GM19372 (cell line): ENCODE measurements around the gene EEF1AKMT4.
"Not testable (repeated sequence)": the region's sequence is repeated elsewhere in the genome, so short reads cannot be mapped to it uniquely, and the experiment has no call there.

Source experiments
- ATAC-seq: cut with Tn5 transposase; IDR thresholded peaks from one replicate; pipeline ENCODE4 v1.9.1; 2021; ENCODE audit warnings: mild to moderate bottlenecking, low read depth, moderate library complexity; ENCODE audit not compliant: unreplicated experiment

EEF1AKMT4 gene

DNA sequence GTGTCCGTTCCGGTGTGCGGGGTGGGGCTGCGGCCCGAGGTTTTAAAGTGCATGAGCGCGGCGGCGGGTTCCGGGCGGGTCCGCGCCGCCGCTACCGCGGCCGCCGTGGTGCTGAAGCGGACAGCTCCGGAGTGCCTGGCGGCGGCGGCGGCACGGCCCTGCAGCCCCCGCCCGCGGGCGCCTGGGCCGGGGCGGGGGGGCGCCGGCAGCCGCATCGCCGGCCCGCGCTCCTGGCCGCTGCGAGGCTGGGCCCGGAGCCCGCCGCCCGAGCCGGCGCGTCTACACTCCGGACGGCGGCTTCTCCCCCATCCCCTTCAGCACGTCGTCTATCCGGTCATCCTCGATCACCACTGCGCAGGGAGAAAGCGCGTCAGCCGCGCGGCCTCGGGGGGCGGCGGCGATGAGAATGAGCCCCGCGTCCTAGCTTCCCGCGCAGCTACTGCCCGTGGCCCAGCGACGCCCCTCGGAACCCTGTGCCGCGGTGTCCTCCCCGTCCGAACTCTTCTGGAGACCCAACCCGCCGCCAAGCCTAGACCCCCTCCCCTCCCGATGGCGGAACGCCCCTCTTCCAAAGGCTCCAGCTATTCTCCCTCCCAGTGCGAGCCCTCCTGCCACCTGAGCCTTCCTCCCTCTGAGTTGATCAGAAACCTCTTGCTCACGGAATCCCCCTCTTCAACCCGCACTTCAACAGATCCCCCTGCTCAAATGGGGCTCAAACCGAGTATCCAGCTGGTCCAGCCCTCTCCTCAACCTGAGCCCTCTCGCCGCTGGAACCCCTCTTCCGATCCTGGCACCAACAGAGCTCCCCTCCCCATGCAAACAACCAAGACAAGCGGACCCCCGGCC is 10.6 kb downstream of the EEF1AKMT4 start:
- ATAC-seq: no peak

DNA sequence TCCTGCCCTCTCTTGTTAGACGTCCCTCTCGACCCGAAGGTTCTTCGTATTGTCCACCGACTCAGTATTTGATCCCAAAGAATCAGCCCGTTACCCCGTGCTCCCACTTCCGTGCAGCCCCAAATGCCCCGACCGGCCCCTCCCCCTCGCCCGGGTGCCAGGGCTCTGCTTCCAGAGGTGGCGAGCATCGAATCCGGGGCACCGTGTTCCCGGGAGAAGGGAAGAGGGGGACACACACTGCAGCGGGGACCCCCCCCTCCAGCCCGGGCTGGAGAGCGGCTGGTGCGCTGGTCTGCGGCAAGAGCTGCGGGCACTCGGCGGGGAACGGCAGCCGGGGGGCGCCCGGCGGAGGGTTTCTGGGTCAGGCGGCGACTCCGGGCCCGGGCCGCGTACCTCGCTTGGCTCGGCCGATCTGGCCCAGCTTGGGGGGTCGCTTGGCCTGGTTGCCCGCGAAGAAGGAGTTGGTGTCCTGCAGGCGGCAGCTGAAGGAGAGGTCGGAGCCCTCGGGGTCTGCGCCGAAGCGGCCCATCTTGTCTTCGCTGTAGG is 11.3 kb downstream of the EEF1AKMT4 start:
- no peak for ATAC-seq

- ATAC-seq: no peak
These were observed 11.9 kb downstream of the EEF1AKMT4 start, which contains the start of gene CAMK2N2 for GRCh38 chr3:184261270-184261853. Gene CAMK2N2, minus strand, starts transcription at chr3:184261553. Its CDS starts 268 bp downstream, at chr3:184261285.

- ATAC-seq: no peak
These were observed 12.6 kb downstream of the EEF1AKMT4 start for GRCh38 chr3:184261854-184262763.

GRCh38 chr3:184262764-184263179 is 13.3 kb downstream of the EEF1AKMT4 start:
- ATAC-seq: no peak

DNA sequence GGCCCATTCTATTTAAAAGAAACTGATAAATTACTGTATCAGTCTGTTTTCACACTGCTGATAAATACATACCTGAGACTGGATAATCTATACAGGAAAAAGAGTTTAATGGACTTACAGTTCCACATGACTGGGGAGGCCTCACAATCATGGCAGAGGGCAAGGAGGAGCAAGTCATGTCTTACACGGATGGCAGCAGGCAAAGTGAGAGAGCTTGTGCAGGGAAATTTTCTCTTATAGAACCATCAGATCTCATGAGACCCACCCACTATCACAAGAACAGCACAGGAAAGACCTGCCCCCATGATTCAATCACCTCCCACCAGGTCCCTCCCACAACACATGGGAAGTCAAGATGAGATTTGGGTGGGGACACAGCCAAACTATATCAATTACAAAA is 17.8 kb downstream of the EEF1AKMT4 start:
- ATAC-seq: not testable (repeated sequence)

DNA sequence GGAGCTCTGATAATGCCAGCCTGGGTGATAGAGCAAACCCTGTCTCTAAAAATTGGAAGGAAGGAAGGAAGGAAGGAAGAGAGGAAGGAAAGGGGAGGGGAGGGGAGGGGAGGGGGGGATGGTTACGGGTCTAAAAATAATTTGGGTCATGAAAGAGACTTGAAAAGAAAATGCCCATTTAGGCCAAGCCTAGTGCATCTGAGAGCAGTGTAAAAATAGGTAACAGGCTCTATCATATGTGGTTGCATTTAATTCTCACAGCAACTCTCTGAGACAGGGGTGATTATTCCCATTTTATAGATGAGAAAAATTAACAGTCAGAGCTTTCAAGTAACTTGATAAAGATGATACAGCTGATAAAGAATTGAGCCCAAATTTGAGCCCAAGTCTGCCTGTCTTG is 22.8 kb downstream of the EEF1AKMT4 start:
- no peak for ATAC-seq

- ATAC-seq: no peak
These were observed 25.9 kb downstream of the EEF1AKMT4 start for GRCh38 chr3:184275381-184275701.

DNA sequence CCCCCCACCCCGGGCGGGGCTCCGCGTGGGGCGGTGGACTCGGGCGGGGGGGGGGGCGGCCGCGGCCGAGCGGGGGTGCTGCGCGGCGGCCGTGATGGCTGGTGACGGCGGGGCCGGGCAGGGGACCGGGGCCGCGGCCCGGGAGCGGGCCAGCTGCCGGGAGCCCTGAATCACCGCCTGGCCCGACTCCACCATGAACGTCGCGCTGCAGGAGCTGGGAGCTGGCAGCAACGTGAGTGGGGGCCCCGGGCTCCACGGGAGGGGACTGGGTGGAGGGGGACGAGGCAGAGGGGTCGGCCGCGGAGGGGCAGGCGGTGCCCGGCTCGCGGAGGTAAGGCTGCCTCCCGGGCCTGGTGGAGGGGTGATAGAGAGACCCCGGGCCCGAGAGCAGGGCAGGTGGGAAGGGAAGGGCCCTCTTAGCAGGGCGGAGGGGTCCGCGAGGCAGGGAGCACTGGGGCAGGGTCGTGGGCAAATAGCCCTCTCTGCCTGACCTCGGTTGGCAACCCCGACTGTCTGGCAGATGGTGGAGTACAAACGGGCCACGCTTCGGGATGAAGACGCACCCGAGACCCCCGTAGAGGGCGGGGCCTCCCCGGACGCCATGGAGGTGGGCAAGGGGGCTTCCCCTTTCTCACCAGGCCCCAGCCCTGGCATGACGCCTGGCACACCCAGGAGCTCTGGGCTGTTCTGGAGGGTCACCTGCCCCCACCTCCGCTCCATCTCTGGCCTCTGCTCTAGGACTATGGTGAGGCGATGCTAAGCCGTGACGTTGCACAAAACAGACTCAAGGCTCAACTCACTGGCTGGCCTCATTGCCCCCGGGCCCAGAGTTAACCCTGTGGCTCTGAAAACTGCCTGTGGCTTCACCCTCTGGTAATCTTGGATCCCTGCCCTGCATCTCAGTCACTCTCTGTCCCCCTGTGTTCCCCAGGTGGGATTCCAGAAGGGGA is 26.8 kb downstream of the EEF1AKMT4 start, which contains the start of gene ECE2:
ECE2 (plus strand) TSS at position 62 of the 950 bp plus-strand sequence; CDS start at position 194, 132 bp downstream.
- no peak for ATAC-seq

DNA sequence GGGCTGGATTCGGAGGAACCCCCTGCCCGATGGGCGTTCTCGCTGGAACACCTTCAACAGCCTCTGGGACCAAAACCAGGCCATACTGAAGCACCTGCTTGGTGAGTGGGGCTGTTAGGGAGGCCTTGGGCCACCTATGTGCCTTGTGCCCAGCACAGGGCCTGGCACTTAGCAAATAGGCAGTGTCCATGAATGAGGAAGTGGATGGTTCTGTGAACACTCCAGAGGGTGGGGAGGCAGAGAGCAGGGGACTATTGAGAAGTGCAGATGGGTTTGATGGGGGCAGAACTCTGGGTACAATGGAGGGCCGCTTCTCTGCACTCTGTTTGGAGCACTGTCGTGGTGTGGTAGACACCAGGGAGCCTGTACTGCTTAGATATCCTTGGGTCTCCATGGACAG is 27.9 kb downstream of the EEF1AKMT4 start:
- no peak for ATAC-seq

DNA sequence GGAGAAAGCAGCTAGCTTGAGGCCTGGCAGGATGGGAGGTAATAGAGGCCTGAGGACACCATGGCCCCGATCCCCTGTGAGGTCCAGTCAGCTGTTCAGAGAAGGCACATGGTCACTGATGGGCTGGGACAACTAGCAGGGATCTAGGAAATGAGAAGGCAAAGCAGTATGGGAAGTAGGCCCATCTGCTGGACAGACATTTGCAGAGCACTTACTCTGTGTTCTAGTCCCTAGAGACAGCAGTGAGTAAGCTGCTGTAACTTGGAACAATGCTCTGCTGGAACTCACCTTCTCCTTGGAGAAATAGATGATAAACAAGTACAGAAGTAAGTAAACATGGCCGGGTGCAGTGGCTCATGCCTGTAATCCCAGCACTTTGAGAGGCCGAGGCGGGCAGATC is 33.5 kb downstream of the EEF1AKMT4 start:
- ATAC-seq: no peak

DNA sequence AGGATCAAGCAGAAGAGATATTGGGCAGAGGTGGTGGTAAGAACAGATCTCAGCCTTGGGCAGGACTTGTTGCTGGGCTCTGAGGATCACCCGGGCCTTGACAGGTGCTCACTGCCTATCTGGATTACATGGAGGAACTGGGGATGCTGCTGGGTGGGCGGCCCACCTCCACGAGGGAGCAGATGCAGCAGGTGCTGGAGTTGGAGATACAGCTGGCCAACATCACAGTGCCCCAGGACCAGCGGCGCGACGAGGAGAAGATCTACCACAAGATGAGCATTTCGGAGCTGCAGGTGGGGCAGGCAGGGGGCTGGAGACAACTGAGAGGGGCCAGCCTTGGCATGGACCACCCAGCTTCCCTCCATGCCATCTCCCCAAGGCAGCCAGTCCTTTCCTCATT is 34.2 kb downstream of the EEF1AKMT4 start:
- no peak for ATAC-seq

- ATAC-seq: no peak
These were observed 35.2 kb downstream of the EEF1AKMT4 start for GRCh38 chr3:184284696-184285095.

- ATAC-seq: no peak
These were observed 40.0 kb downstream of the EEF1AKMT4 start for GRCh38 chr3:184289426-184289938.

DNA sequence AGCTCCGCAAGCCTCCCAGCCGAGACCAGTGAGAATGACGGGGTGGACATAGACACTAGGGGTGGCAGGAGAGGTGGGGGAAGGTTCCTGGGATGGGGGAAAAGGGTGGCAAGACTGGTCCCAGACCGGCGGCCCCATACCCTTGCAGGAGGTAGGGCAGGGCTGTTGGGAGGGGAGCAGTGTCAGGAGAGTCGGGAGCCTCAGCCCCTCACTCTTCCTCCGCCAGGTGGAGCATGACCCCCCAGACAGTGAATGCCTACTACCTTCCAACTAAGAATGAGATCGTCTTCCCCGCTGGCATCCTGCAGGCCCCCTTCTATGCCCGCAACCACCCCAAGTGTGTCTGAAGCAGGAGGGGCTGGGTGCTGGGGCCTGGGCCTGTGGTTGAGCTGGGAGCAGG is 40.9 kb downstream of the EEF1AKMT4 start:
- no peak for ATAC-seq

DNA sequence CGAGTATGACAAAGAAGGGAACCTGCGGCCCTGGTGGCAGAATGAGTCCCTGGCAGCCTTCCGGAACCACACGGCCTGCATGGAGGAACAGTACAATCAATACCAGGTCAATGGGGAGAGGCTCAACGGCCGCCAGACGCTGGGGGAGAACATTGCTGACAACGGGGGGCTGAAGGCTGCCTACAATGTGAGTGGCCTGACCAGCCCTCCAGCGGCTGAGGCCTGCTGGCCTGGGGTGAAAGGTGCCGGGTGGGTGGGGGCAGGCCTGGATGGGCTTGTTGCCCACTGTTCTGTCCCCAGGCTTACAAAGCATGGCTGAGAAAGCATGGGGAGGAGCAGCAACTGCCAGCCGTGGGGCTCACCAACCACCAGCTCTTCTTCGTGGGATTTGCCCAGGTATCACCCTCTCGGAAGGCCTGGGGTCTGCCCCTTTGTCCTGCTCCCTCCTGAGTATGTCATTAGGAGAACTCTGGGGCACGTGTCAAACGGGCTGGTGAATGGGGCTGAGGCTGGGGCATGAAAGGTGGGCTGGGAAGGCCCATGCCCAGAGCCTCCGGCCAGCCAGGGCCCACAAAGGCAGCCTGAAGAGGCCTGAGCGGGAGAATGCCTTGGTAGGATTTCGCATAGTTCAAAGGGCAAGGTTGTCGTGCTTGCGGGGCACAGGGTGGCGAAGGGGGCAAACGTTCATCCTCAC is 41.7 kb downstream of the EEF1AKMT4 start:
- ATAC-seq: no peak

GRCh38 chr3:184291738-184292445 is 42.4 kb downstream of the EEF1AKMT4 start:
- no peak for ATAC-seq

GRCh38 chr3:184295771-184296170 is 46.3 kb downstream of the EEF1AKMT4 start:
- no peak for ATAC-seq
